HL-60/S4 (cell line): ENCODE measurements around the gene PIP5K1B.

Experiments
- in situ Hi-C: fragments of 300-500 bp; cut with MboI; formaldehyde crosslinking; loops from 2 replicates; pipeline ENCODE4 v1.14.3; 2022; ENCODE audit warnings: low sequenced_read_pairs

The PIP5K1B gene

DNA sequence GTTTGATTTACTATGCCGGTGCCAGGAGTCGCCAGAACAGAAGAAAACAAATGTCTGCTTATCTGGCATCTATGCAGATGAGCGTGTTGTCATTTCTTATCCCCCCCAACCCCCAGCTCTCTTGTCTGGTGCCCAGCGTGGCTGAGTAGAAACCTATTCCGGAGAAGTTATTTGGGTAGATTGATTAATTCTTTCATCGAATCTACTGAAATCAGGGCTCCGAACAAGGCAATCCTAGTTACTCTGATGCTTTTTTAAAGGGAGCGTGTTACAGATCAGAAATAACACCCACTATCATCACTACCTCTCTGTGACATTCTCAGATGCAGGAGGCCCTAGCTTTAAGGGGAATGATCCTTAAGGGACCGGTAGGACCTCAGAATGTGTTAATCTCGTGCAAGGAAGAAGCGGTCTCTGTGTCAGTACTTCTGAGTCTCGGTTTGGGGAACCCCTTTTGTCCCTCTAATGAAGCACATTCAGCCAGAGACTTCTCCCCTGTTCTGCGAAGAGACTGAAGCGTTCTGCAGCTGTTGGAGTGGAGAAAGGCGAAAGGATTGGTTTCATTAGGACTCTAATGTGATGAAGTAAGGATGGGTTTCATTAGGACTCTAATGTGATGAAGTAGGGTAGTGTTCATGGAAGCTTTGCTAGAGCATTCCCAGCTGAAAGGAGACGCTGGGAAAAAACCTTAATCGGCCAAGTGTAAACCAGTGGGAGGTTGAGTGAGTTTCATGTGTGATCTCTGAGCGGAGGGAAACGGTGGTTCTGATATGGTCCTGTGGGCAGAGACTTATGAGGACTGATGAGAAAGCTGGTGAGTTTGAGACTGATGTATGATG lies 1.5 kb downstream of the PIP5K1B start:
- in situ Hi-C loops = loop anchor here (25.0 kb wide), 1 partner anchor 306 kb away; the partner anchor contains the start of gene PRKACG

DNA sequence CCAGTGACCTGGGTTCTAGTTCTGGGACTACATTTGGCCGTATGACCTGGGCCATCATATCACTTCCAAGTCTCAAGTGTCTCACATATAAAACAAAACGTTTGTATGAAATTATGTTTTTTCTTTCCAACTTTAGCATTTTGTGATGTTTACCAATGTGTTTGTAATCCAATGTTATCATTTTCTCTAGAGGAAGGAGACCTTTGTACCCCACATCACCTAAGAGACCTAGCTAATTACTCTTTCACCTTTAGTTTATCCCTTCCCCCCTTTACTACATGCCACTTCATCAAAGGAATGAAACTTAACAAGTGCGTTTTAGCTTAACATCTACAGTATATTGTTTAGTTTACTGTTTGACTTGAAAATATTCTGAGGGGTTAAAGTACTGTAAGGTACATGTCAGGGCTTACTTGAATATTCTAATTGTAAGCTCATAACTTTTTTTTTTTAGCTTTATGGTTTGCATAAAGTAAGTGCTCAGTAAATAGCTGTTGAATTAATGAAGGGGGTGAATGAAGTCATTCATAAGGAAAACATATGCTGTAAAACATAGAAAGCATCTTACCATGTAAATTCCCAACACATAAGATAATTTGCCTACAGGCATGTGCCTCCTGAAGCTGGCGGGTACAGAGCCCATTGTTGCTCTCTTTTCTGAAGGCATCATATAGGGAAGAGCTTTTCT lies 2.9 kb downstream of the PIP5K1B start:
- in situ Hi-C loops = loop anchor here (25.0 kb wide), 1 partner anchor 304 kb away; the partner anchor contains the start of gene PRKACG

DNA sequence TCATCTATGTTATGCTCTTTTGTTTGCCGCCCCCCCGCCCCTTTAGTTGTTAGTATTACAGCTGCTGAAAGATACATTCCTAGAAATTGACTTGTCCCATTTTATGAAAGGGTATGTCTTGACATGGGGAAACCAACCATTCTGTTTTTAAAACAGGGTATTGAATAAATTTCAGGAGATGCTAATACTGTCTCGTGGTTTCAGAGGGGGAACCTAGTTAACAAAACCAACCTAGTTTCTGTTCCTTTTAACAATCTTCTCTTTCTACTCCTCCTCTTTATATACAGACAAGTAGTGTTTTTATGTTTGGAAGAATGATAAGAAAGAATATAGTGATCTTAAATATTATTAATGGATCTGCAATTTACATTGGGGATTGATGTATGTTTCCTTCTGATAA lies 3.5 kb downstream of the PIP5K1B start:
- in situ Hi-C loops = loop anchor here (25.0 kb wide), 1 partner anchor 304 kb away; the partner anchor contains the start of gene PRKACG

DNA sequence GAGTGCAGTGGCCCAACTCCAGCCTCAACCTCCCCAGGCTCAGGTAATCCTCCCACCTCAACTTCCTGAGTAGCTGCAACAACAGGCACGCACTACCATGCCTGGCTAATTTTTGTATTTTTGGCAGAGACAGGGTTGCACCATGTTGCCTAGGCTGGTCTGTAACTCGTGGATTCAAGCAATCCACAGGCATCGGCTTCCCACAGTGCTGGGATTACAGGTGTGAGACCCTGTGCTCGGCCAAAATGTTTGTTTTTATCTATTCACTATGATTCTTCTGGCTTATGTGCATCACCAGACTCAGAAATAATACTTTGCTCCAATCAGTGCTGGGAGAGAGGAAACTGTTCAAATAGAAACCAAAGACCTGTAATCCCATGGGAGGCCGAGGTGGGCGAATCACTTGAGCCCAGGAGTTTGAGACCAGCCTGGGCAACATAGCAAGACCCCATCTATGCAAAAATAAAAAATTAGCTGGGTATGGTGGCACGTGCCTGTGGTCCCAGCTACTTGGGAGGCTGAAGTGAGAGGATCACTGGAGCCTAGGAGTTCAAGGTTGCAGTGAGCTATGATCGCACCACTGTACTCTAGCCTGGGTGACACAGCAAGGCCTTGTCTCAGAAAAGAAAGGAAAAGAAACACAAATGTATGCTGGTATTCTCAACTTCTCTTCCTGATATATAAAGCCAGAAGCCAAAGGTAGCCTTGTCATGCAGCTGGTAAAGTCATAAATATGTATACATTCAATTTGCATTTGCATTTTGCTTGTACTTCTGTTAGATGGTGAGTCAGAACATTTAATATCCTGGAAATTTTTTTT lies 4.5 kb downstream of the PIP5K1B start:
- in situ Hi-C loops = loop anchor here (25.0 kb wide), 1 partner anchor 303 kb away; the partner anchor contains the start of gene PRKACG

DNA sequence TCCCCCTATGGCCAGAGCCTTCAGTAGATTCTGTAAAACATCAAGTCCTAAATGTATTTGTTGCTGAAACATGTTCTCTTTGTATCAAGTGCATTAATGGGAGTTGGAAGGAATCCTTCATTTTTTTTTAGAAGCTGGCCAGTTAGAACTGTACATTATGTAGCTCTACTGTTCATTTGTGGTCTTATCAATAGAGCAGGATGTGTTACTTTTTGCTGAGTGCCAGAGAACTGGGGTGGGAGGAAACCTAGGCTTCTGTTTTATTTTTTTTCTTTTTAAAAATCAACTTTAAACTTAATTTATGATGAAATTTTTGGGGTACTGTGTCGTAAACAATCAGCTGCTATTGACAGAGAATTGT lies 5.1 kb downstream of the PIP5K1B start:
- in situ Hi-C loops = loop anchor here (25.0 kb wide), 1 partner anchor 302 kb away; the partner anchor contains the start of gene PRKACG

DNA sequence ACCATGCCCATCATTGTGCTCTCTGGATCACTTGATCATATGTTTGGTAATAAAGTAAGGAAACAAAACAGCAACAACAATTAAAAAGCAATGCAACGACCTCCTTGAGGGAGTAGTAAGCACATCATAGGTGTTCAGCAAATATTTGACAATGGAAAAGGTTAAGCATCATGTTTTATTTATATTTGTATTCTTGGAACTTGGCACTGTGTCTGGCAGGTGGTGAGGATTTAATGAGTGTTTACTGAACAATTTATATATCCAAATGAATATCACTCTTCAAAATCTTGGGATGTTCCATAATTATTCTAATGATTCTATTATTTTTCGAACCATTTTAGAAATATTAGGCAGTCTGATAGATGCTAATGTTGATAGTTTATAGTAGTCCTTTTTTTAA lies 6.2 kb downstream of the PIP5K1B start:
- in situ Hi-C loops = loop anchor here (25.0 kb wide), 1 partner anchor 301 kb away; the partner anchor contains the start of gene PRKACG

DNA sequence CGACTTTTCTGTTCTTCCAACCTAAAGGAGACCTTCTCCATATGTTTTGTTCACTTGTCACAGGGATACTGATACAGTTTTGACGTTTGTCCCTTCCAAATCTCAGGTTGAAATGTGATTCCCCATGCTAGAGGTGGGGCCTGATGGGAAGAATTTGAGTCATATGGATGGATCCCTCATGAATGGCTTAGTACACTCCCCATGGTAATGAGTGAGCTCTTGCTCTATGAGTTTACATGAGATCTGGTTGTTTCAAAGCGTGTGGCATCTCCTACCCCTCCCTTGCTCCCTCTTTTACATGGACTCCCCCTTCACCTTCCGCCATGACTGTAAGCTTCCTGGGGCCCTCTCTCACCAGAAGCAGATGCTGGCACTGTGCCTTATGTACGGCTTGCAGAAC lies 6.9 kb downstream of the PIP5K1B start:
- in situ Hi-C loops = loop anchor here (25.0 kb wide), 1 partner anchor 300 kb away; the partner anchor contains the start of gene PRKACG

- in situ Hi-C loops = loop anchor here (25.0 kb wide), 1 partner anchor 298 kb away; the partner anchor contains the start of gene PRKACG
Observed at GRCh38 chr9:68714416-68715180, 9.6 kb downstream of the PIP5K1B start.

DNA sequence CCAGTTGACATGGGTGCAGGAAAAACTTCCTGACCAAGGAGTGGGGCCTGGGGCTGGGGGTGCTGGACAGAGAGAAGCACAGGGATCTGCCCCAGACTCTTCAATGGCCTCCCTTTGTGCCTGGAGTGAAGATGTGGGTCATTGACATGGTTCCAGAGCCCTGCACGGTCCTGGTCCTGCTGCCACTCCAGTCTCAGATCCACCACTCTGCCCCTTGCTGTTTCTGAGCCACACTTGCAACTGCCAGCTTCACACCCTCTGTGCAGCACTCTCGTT lies 10.1 kb downstream of the PIP5K1B start:
- in situ Hi-C loops = loop anchor here (25.0 kb wide), 1 partner anchor 297 kb away; the partner anchor contains the start of gene PRKACG

DNA sequence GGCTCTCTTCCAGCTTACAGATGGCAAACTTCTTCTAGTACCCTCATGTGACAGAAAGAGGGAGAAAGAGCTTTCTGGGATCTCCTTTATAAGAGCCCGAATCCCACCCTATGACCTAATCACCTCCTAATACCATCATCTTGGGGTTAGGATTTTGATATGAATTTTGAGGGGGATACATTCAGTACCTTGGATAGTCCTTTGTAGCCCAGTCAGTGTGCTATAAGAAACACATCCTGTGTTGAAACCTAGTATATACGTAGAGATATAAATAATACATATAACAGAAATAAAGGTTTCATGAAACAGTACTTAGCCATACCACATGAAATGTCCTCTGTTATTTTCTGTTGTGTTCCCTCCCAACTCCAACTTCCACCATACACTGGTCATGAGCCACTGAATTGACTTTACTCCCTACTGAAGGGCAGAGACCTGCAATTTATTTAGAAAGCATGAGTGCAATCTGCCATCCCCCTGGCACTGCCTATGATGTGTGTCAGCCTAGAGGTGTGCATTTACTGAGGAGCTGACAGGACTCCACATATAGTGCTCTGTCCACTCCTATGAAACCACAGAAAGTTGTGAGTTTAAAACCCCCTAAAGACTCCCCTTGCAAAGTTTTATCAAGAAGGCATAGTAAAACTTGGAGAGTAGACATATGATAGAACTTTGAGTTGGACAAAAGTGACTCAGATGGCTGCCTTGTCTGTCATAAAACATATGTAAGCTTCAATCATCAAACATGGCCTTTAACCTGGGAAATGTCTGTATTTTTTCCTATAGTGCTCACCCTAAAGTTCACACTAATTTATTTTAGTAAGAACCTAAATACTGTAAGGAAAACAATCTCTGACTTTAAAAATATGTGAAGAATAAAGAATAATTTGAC lies 12.8 kb downstream of the PIP5K1B start:
- in situ Hi-C loops = loop anchor here (25.0 kb wide), 1 partner anchor 295 kb away; the partner anchor contains the start of gene PRKACG

DNA sequence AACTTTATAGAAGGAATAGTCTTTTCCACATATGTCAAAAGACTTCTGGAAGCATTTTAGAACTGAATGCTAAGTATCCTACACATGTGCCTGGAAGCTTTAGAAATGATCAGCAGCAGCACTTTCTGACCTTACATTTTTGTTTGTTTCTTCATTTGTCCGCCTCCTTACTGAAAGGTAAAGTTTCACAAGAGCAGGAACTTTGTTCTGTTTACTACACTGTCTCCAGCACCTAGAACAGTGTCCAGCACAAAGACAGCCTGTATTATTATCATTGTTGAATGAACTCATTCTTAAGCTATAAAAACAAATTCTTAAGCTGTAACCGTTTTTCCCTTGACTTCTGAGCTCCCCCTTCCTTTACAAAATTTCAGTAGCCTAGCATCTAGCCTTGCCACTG lies 14.8 kb downstream of the PIP5K1B start:
- in situ Hi-C loops = loop anchor here (25.0 kb wide), 1 partner anchor 292 kb away; the partner anchor contains the start of gene PRKACG

DNA sequence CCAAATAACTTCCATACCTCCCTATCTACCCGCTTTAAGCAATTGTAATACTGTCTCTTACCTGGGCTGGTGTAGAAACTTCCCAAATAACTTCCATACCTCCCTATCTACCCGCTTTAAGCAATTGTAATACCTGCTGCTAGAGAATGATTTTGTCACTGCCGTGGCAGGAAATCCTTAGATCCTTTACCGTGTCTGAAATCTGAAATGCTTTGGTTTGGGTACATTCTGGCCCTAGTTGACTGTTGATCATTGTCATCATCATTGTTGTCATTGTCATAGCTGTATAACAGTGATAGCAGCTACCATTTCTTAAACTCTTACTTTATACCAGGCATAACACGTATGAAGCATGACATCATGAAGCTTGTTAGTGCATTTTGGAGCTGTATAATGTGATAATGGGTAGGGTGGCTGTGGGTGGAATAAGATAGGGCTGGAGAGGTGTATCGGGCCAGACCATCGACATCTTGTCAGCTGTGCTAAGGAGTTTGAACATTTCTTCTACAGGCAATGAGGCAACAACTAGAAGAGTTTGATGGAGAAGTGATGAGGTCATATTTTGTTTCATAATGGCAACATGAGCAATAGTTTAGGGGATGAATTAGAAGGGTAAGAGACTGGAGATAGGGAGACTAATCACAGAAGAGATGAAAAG lies 15.7 kb downstream of the PIP5K1B start:
- in situ Hi-C loops = loop anchor here (25.0 kb wide), 1 partner anchor 292 kb away; the partner anchor contains the start of gene PRKACG

- in situ Hi-C loops = loop anchor here (25.0 kb wide), 1 partner anchor 291 kb away; the partner anchor contains the start of gene PRKACG
Observed at GRCh38 chr9:68721666-68722330, 16.8 kb downstream of the PIP5K1B start.

- in situ Hi-C loops = no loop called here
Observed at GRCh38 chr9:68725070-68725469, 20.0 kb downstream of the PIP5K1B start.

GRCh38 chr9:68726489-68726888 lies 21.4 kb downstream of the PIP5K1B start:
- in situ Hi-C loops = no loop called here

- in situ Hi-C loops = no loop called here
Observed at GRCh38 chr9:68727636-68728035, 22.6 kb downstream of the PIP5K1B start.

- in situ Hi-C loops = no loop called here
Observed at GRCh38 chr9:68728731-68729130, 23.7 kb downstream of the PIP5K1B start.
